Midbrain (tissue), 1 donor: Measurements from ENCODE around the gene MLYCD.

Source experiments
- DNase-seq: peaks from one replicate; lab custom pipeline; 2025; lab: John Stamatoyannopoulos, UW

Gene MLYCD

GRCh38 chr16:83899272-83899897, 470 bp downstream of the MLYCD start:
- DNase-seq: no peak

- DNase-seq: no peak
These were observed 1.1 kb downstream of the MLYCD start for GRCh38 chr16:83899978-83900377.

GRCh38 chr16:83900571-83900970, 1.7 kb downstream of the MLYCD start:
- no peak for DNase-seq

GRCh38 chr16:83901101-83901500, 2.2 kb downstream of the MLYCD start:
- DNase-seq: no peak

- DNase-seq: no peak
These were observed 4.8 kb downstream of the MLYCD start for GRCh38 chr16:83903751-83904150.

GRCh38 chr16:83906683-83907082, 7.8 kb downstream of the MLYCD start:
- DNase-seq: no peak

- no peak for DNase-seq
These were observed 8.2 kb downstream of the MLYCD start for GRCh38 chr16:83907111-83907510.

GRCh38 chr16:83907631-83908250, 8.8 kb downstream of the MLYCD start:
- DNase-seq: no peak

- no peak for DNase-seq
These were observed 9.9 kb downstream of the MLYCD start for GRCh38 chr16:83908798-83909197.

GRCh38 chr16:83911290-83911689, 12.4 kb downstream of the MLYCD start:
- no peak for DNase-seq

- DNase-seq: no peak
These were observed 13.8 kb downstream of the MLYCD start for GRCh38 chr16:83912519-83913244.

- DNase-seq: no peak
These were observed 14.3 kb downstream of the MLYCD start for GRCh38 chr16:83913245-83913633.

- DNase-seq: no peak
These were observed 15.3 kb downstream of the MLYCD start for GRCh38 chr16:83914091-83914710.

- no peak for DNase-seq
These were observed 16.2 kb downstream of the MLYCD start for GRCh38 chr16:83915081-83915480.

- DNase-seq: no peak
These were observed 16.6 kb downstream of the MLYCD start for GRCh38 chr16:83915491-83915890.

- DNase-seq: no peak
These were observed 18.5 kb downstream of the MLYCD start for GRCh38 chr16:83917152-83918120.

- DNase-seq: no peak
These were observed 22.1 kb downstream of the MLYCD start for GRCh38 chr16:83920894-83921491.

- no peak for DNase-seq
These were observed 24.9 kb downstream of the MLYCD start for GRCh38 chr16:83923581-83924365.

GRCh38 chr16:83924686-83925085, 25.8 kb downstream of the MLYCD start:
- no peak for DNase-seq

- DNase-seq: no peak
These were observed 26.4 kb downstream of the MLYCD start for GRCh38 chr16:83925095-83925905.
